Neural cell (in vitro differentiated cells): Measurements from ENCODE around the gene CCDC9B. TPM values are rescaled to one million over a fixed set of nuclear protein-coding genes. Genes with fewer than 3 reads are reported as not detected.

Experiments
- H2AFZ ChIP-seq: fragments of 200-600, 300-800 bp; sonication (generic), shearing (Covaris generic); 2 replicates; pipeline ENCODE4 v1.6.0; 2014; ENCODE audit warnings: low read depth, mild to moderate bottlenecking, antibody characterized with exemption, low read length, moderate library complexity
- H3F3A ChIP-seq: fragments of 200-600 bp; shearing (Covaris generic); 2 replicates; pipeline ENCODE4 v1.6.1; 2016; ENCODE audit warnings: mild to moderate bottlenecking, moderate library complexity, mixed read lengths, antibody characterized with exemption, low read length; ENCODE audit not compliant: insufficient read depth, poor library complexity, severe bottlenecking
- H3K27ac ChIP-seq: fragments of 200-600, 300-800 bp; sonication (generic), shearing (Covaris generic); 2 replicates; pipeline ENCODE4 v1.5.1; 2014; ENCODE audit warnings: mild to moderate bottlenecking, low read length, moderate library complexity
- H3K27me3 ChIP-seq: fragments of 300-800, 200-600 bp; sonication (generic), shearing (Covaris generic); 2 replicates; pipeline ENCODE4 v1.6.0; 2014; ENCODE audit warnings: mild to moderate bottlenecking, low read depth, low read length, moderate library complexity; ENCODE audit not compliant: insufficient read depth
- H3K36me3 ChIP-seq: fragments of 300-800, 200-600 bp; sonication (generic), shearing (Covaris generic); 2 replicates; pipeline ENCODE4 v1.5.1; 2014; ENCODE audit warnings: mild to moderate bottlenecking, antibody characterized with exemption, low read length, moderate library complexity; ENCODE audit not compliant: insufficient read depth
- H3K4me2 ChIP-seq: fragments of 300-800, 200-600 bp; sonication (generic), shearing (Covaris generic); 2 replicates; pipeline ENCODE4 v1.6.0; 2014; ENCODE audit warnings: mild to moderate bottlenecking, low read length
- H3K4me3 ChIP-seq: fragments of 300-800, 200-600 bp; sonication (generic), shearing (Covaris generic); 2 replicates; pipeline ENCODE4 v1.5.1; 2014; ENCODE audit warnings: mild to moderate bottlenecking, low read length, moderate library complexity
- H3K79me2 ChIP-seq: fragments of 200-600 bp; shearing (Covaris generic); replicated peaks from 2 replicates; pipeline ENCODE4 v1.6.0; 2014; ENCODE audit warnings: mild to moderate bottlenecking, low read length, moderate library complexity; ENCODE audit not compliant: insufficient read depth
- H3K9ac ChIP-seq: fragments of 300-800, 200-600 bp; sonication (generic), shearing (Covaris generic); 2 replicates; pipeline ENCODE4 v1.6.1; 2016; ENCODE audit warnings: mild to moderate bottlenecking, low read length, mixed read lengths
- H3K9me2 ChIP-seq: fragments of 200-600 bp; shearing (Covaris generic); 2 replicates; pipeline ENCODE4 v1.6.1; 2016; ENCODE audit warnings: mild to moderate bottlenecking, low read length, mixed read lengths; ENCODE audit not compliant: insufficient read depth
- H3K9me3 ChIP-seq: fragments of 200-600, 300-800 bp; sonication (generic), shearing (Covaris generic); 2 replicates; pipeline ENCODE4 v1.6.1; 2016; ENCODE audit warnings: mild to moderate bottlenecking, mixed run types, low read length, moderate library complexity, mixed read lengths
- H4K20me1 ChIP-seq: fragments of 200-600 bp; shearing (Covaris generic); 2 replicates; pipeline ENCODE4 v1.6.1; 2016; ENCODE audit warnings: mild to moderate bottlenecking, mixed run types; ENCODE audit not compliant: insufficient read depth
- CTCF ChIP-seq: fragments of 450-650 bp; IDR thresholded peaks from 2 replicates; pipeline ENCODE4 v1.5.1; 2014; ENCODE audit warnings: antibody characterized with exemption, mild to moderate bottlenecking, moderate library complexity; ENCODE audit not compliant: poor library complexity, severe bottlenecking
- EP300 ChIP-seq: fragments of 450-650 bp; conservative IDR thresholded peaks from 2 replicates; pipeline ENCODE4 v1.6.1; 2014; ENCODE audit warnings: antibody characterized with exemption, mild to moderate bottlenecking, moderate library complexity; ENCODE audit not compliant: poor library complexity, severe bottlenecking
- MXI1 ChIP-seq: fragments of 450-650 bp; conservative IDR thresholded peaks from 2 replicates; pipeline ENCODE4 v1.6.1; 2014; ENCODE audit warnings: antibody characterized with exemption, mild to moderate bottlenecking; ENCODE audit not compliant: poor library complexity, severe bottlenecking
- POLR2AphosphoS5 ChIP-seq: IDR thresholded peaks from 2 replicates; pipeline ENCODE4 v1.6.1; 2012
- RAD21 ChIP-seq: fragments of 450-650 bp; conservative IDR thresholded peaks from 2 replicates; pipeline ENCODE4 v1.6.1; 2014; ENCODE audit warnings: antibody characterized with exemption, mild to moderate bottlenecking, moderate library complexity
- REST ChIP-seq: IDR thresholded peaks from 2 replicates; pipeline ENCODE4 v1.6.1; 2012; ENCODE audit warnings: borderline replicate concordance
- SMC3 ChIP-seq: fragments of 450-650 bp; conservative IDR thresholded peaks from 2 replicates; pipeline ENCODE4 v1.6.1; 2014; ENCODE audit warnings: antibody characterized with exemption, mild to moderate bottlenecking, moderate library complexity; ENCODE audit not compliant: poor library complexity
- TAF1 ChIP-seq: IDR thresholded peaks from 2 replicates; pipeline ENCODE4 v1.6.1; 2012; ENCODE audit warnings: low read depth
- polyA plus RNA-seq: library from polyadenylated mRNA; depleted of rRNA; stranded (reverse); fragments of >200 nt; gene quantifications from 2 replicates; pipeline ENCODE4 v1.2.3, GENCODE V29; 2014

The CCDC9B gene
- polyA plus RNA-seq, 1 donor from 2014 or later = not detected

- no peak overlapping the region for H3K27ac ChIP-seq
- no peak overlapping the region for H3K4me3 ChIP-seq
- H3K4me2 ChIP-seq = no peak overlapping the region
- no peaks in the 10 kb centered on the region for H3K36me3 ChIP-seq
- no peaks in the 10 kb centered on the region for H3K79me2 ChIP-seq
- H3K27me3 ChIP-seq = no peaks in the 10 kb centered on the region
- H3F3A ChIP-seq = no peaks in the 10 kb centered on the region
- no peak for TF ChIP-seq SMC3
- H2AFZ ChIP-seq = no peak overlapping the region
- H3K9ac ChIP-seq = no peak overlapping the region
- no peaks in the 10 kb centered on the region for H3K9me2 ChIP-seq
- no peaks in the 10 kb centered on the region for H4K20me1 ChIP-seq
- no peaks in the 10 kb centered on the region for H3K9me3 ChIP-seq
These were observed 45.4 kb downstream of the CCDC9B start for GRCh38 chr15:40295297-40295696.

GRCh38 chr15:40293905-40294895 lies 46.5 kb downstream of the CCDC9B start:
- no peaks in the 10 kb centered on the region for H4K20me1 ChIP-seq
- H3K9me3 ChIP-seq = no peaks in the 10 kb centered on the region
- H3K4me3 ChIP-seq = peak overlapping the region; percentile 51
- peak overlapping the region; percentile 53 for H3K9ac ChIP-seq
- peak overlapping the region; percentile 78 for H3K27ac ChIP-seq
- H3K79me2 ChIP-seq = no peaks in the 10 kb centered on the region
- peak overlapping the region; percentile 18 for H3K4me2 ChIP-seq
- H3K27me3 ChIP-seq = no peaks in the 10 kb centered on the region
- no peaks in the 10 kb centered on the region for H3K36me3 ChIP-seq
- no peaks in the 10 kb centered on the region for H3K9me2 ChIP-seq
- no peak overlapping the region for H2AFZ ChIP-seq
- no peaks in the 10 kb centered on the region for H3F3A ChIP-seq
- TF ChIP-seq SMC3 (peak; percentile 30), EP300 (peak; percentile 80), MXI1 (peak; percentile 37), TAF1 (no peak), POLR2AphosphoS5 (peak; percentile 37), REST (peak; percentile 61)

- Histone ChIP-seq H3K4me3 (peak overlapping the region; percentile 51), H3K4me2 (no peak overlapping the region), H3K36me3 (no peaks in the 10 kb centered on the region), H3K27ac (peak overlapping the region; percentile 16), H3K79me2 (no peaks in the 10 kb centered on the region), H3K27me3 (no peaks in the 10 kb centered on the region), H2AFZ (no peak overlapping the region), H3K9me3 (no peaks in the 10 kb centered on the region), H3F3A (no peaks in the 10 kb centered on the region), H3K9me2 (no peaks in the 10 kb centered on the region), H3K9ac (no peak overlapping the region), H4K20me1 (no peaks in the 10 kb centered on the region)
- no peak for TF ChIP-seq RAD21
- no peak for TF ChIP-seq EP300
- no peak for TF ChIP-seq CTCF
These were observed 47.7 kb downstream of the CCDC9B start for GRCh38 chr15:40293006-40293405.
